ENCODE measurements around the gene SMIM9. TPM values are rescaled to one million over a fixed set of nuclear protein-coding genes. Genes with fewer than 3 reads are reported as not detected.

Gene SMIM9
- total RNA-seq, 1 experiment from 2014 or later, result not detected

DNA sequence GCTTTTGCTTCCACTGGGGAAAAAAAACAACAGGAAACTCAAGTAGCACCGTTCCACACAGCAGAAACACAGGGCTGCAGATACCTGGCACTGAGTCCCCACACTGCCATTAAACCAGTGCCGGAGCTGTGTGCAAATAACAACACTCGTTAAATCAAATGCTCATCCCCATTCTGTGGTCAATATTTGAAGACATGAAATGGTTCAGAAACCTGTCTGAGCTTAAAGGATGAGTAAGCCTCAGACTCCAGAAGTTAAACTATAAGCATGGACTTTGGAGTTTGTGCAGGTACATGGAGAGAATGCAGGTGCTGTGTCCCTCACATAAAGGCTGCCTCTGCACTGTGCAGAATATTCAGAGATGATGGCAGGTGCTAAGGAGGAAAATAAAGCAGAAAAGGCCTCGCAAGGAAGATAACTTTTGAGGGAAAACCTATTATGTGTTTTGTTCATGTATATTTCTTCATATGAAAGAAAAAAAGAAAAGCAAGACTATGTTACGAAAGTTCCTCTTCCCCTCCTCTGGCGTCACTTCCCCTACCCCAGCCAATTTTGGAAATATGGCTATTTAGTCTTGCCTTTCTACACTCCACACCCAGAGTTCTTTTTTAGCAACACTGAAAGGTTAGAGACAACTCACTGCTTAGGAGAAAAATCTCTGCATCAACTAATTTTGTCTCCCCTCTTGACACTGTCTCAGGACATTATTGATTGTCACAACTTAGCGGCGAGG lies 33.8 kb downstream of the SMIM9 start (continued):
- no peak for TF ChIP-seq OVOL2 (CRISPR knock-in tag; IDR thresholded peaks at IDR 0.05; ENCODE audit: borderline replicate concordance)
- TF ChIP-seq, protein P1, sequence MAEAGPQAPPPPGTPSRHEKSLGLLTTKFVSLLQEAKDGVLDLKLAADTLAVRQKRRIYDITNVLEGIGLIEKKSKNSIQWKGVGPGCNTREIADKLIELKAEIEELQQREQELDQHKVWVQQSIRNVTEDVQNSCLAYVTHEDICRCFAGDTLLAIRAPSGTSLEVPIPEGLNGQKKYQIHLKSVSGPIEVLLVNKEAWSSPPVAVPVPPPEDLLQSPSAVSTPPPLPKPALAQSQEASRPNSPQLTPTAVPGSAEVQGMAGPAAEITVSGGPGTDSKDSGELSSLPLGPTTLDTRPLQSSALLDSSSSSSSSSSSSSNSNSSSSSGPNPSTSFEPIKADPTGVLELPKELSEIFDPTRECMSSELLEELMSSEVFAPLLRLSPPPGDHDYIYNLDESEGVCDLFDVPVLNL (CRISPR knock-in tag; IDR thresholded peaks at IDR 0.05; ENCODE audit: borderline replicate concordance, low read depth), result no peak
- TF ChIP-seq CBFB (CRISPR knock-in tag; IDR thresholded peaks at IDR 0.05; ENCODE audit: low read depth), result no peak
- TF ChIP-seq USF2 (CRISPR knock-in tag; IDR thresholded peaks at IDR 0.05), result no peak
- TF ChIP-seq GABPB1 (CRISPR knock-in tag; IDR thresholded peaks at IDR 0.05), result no peak
- TF ChIP-seq, protein P2, sequence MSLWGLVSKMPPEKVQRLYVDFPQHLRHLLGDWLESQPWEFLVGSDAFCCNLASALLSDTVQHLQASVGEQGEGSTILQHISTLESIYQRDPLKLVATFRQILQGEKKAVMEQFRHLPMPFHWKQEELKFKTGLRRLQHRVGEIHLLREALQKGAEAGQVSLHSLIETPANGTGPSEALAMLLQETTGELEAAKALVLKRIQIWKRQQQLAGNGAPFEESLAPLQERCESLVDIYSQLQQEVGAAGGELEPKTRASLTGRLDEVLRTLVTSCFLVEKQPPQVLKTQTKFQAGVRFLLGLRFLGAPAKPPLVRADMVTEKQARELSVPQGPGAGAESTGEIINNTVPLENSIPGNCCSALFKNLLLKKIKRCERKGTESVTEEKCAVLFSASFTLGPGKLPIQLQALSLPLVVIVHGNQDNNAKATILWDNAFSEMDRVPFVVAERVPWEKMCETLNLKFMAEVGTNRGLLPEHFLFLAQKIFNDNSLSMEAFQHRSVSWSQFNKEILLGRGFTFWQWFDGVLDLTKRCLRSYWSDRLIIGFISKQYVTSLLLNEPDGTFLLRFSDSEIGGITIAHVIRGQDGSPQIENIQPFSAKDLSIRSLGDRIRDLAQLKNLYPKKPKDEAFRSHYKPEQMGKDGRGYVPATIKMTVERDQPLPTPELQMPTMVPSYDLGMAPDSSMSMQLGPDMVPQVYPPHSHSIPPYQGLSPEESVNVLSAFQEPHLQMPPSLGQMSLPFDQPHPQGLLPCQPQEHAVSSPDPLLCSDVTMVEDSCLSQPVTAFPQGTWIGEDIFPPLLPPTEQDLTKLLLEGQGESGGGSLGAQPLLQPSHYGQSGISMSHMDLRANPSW (CRISPR knock-in tag; conservative IDR thresholded peaks at IDR 0.05; ENCODE audit: low read depth), result no peak
- TF ChIP-seq ZNF232 (CRISPR knock-in tag; IDR thresholded peaks at IDR 0.05), result no peak
- TF ChIP-seq SP1 (CRISPR knock-in tag; conservative IDR thresholded peaks at IDR 0.05), result no peak
- TF ChIP-seq GTF2I (CRISPR knock-in tag; conservative IDR thresholded peaks at IDR 0.05), result no peak
- TF ChIP-seq ZNF219 (CRISPR knock-in tag; IDR thresholded peaks at IDR 0.05; ENCODE audit: borderline replicate concordance), result no peak
- no peak for TF ChIP-seq NR2C2 (CRISPR knock-in tag; IDR thresholded peaks at IDR 0.05)
- TF ChIP-seq, protein P3, sequence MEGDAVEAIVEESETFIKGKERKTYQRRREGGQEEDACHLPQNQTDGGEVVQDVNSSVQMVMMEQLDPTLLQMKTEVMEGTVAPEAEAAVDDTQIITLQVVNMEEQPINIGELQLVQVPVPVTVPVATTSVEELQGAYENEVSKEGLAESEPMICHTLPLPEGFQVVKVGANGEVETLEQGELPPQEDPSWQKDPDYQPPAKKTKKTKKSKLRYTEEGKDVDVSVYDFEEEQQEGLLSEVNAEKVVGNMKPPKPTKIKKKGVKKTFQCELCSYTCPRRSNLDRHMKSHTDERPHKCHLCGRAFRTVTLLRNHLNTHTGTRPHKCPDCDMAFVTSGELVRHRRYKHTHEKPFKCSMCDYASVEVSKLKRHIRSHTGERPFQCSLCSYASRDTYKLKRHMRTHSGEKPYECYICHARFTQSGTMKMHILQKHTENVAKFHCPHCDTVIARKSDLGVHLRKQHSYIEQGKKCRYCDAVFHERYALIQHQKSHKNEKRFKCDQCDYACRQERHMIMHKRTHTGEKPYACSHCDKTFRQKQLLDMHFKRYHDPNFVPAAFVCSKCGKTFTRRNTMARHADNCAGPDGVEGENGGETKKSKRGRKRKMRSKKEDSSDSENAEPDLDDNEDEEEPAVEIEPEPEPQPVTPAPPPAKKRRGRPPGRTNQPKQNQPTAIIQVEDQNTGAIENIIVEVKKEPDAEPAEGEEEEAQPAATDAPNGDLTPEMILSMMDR (IDR thresholded peaks at IDR 0.05), result no peak
- TF ChIP-seq ATF1 (CRISPR knock-in tag; IDR thresholded peaks at IDR 0.05), result no peak
- TF ChIP-seq JUN (CRISPR knock-in tag; IDR thresholded peaks at IDR 0.05), result no peak
- no peak for TF ChIP-seq ETV6 (CRISPR knock-in tag; IDR thresholded peaks at IDR 0.05)

DNA sequence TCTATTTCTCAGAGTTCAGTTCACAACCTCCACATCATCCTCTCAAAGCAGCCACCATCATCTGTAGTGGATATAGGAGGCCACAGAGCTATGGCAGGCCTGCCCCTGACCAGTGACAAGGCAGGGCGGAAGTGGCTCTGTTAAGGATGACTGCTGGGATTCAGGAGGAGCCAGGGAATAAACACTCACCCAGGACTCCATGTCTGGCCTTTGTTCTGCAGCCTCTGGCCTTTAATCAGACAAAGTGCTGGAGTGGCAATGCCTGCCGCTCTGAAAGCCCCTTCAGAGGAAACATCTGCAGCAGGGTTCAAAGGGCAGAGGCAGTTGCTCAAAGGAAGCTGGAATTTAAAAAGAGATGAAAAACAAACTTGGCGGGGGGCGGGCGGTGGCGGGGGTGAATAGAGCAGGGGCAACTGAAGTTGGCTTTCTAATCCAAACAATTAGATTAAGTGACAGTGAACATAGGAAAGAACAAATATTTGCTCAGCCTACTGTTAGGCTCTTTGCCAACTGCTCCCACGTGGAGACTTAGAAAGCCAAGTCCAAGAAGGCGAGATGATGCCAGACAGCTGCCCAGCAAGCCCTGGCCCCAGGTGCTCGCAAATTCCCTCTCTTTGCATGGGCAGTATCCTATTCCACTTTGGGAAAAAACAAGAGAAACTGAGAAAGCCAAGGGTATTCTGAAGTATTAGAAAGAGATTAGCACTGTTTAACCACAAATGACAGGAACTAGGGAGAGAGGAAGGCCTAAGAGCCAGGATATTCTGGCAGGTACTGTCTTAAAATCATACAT lies 34.7 kb downstream of the SMIM9 start:
- POLR2A ChIA-PET, result no interaction called here
- CTCF ChIA-PET, result no interaction called here
- 0 out of 2 replicates have a peak, but pooled peaks cover 2% of the 10 kb centered on the region for H3K36me3 Mint-ChIP-seq
- peaks cover 69% of the 10 kb centered on the region for H3K27me3 Mint-ChIP-seq (ENCODE audit: low read depth)
- no peaks in the 10 kb centered on the region for H3K9me3 Mint-ChIP-seq
- ATAC-seq (peak; percentile 80), DNase-seq (ENCODE audit: low spot score) (no peak)
- H3K27ac Mint-ChIP-seq, result peak overlapping the region; percentile 85
- H3K4me1 Mint-ChIP-seq, result peaks cover 41% of the 10 kb centered on the region
- H3K4me3 Mint-ChIP-seq, result peak overlapping the region; percentile 18; the same call in 1 of the 2 replicates
- TF ChIP-seq ESRRA (CRISPR knock-in tag; IDR thresholded peaks at IDR 0.05; ENCODE audit: borderline replicate concordance), result no peak
- TF ChIP-seq, protein P4, sequence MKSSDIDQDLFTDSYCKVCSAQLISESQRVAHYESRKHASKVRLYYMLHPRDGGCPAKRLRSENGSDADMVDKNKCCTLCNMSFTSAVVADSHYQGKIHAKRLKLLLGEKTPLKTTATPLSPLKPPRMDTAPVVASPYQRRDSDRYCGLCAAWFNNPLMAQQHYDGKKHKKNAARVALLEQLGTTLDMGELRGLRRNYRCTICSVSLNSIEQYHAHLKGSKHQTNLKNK (CRISPR knock-in tag; IDR thresholded peaks at IDR 0.05), result no peak
- TF ChIP-seq, protein P5, sequence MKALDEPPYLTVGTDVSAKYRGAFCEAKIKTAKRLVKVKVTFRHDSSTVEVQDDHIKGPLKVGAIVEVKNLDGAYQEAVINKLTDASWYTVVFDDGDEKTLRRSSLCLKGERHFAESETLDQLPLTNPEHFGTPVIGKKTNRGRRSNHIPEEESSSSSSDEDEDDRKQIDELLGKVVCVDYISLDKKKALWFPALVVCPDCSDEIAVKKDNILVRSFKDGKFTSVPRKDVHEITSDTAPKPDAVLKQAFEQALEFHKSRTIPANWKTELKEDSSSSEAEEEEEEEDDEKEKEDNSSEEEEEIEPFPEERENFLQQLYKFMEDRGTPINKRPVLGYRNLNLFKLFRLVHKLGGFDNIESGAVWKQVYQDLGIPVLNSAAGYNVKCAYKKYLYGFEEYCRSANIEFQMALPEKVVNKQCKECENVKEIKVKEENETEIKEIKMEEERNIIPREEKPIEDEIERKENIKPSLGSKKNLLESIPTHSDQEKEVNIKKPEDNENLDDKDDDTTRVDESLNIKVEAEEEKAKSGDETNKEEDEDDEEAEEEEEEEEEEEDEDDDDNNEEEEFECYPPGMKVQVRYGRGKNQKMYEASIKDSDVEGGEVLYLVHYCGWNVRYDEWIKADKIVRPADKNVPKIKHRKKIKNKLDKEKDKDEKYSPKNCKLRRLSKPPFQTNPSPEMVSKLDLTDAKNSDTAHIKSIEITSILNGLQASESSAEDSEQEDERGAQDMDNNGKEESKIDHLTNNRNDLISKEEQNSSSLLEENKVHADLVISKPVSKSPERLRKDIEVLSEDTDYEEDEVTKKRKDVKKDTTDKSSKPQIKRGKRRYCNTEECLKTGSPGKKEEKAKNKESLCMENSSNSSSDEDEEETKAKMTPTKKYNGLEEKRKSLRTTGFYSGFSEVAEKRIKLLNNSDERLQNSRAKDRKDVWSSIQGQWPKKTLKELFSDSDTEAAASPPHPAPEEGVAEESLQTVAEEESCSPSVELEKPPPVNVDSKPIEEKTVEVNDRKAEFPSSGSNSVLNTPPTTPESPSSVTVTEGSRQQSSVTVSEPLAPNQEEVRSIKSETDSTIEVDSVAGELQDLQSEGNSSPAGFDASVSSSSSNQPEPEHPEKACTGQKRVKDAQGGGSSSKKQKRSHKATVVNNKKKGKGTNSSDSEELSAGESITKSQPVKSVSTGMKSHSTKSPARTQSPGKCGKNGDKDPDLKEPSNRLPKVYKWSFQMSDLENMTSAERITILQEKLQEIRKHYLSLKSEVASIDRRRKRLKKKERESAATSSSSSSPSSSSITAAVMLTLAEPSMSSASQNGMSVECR (CRISPR knock-in tag; IDR thresholded peaks at IDR 0.05; ENCODE audit: borderline replicate concordance), result no peak
- no peak for TF ChIP-seq JAZF1 (CRISPR knock-in tag; IDR thresholded peaks at IDR 0.05)
- no peak for TF ChIP-seq NFYB (CRISPR knock-in tag; conservative IDR thresholded peaks at IDR 0.05; ENCODE audit: low read depth)
- TF ChIP-seq RELA (CRISPR knock-in tag; IDR thresholded peaks at IDR 0.05; ENCODE audit: borderline replicate concordance), result no peak
- no peak for TF ChIP-seq SP1 (CRISPR knock-in tag; conservative IDR thresholded peaks at IDR 0.05)
